K562 (cell line): ENCODE measurements around the gene TCHH. TPM values are rescaled to one million over a fixed set of nuclear protein-coding genes. Genes with fewer than 3 reads are reported as not detected.

Experiments used
- BHLHE40 ChIP-seq: IDR thresholded peaks from 2 replicates; pipeline ENCODE4 v1.6.1; 2011; ENCODE audit warnings: low read length, improper control_type of control experiment
- BRCA1 ChIP-seq, 2 experiments: fragments of 450-650 bp in 1 of 2; sonication (generic) in 1 of 2; formaldehyde crosslinking in 1 of 2; IDR thresholded peaks; 2 replicates each; pipeline versions ENCODE4 v1.5.0 to v1.6.1; 2017 to 2020; ENCODE audit warnings: mild to moderate bottlenecking in 1 of 2, missing genetic modification reagents in 1 of 2
- ELF1 ChIP-seq: fragments of 200-800 bp; sonication (Bioruptor generic); IDR thresholded peaks from 2 replicates; pipeline ENCODE4 v1.6.1; 2016; ENCODE audit warnings: missing genetic modification characterization, missing compliant biosample characterization
- ETV1 ChIP-seq: fragments of 450-650 bp; conservative IDR thresholded peaks from 2 replicates; pipeline ENCODE4 v1.6.1; 2016; ENCODE audit warnings: missing genetic modification characterization, control low read depth, low read depth, missing compliant biosample characterization
- HNRNPK ChIP-seq: fragments of 200-400 bp; formaldehyde crosslinking; IDR thresholded peaks from one replicate; pipeline ENCODE4 v1.6.1; 2018; ENCODE audit warnings: mild to moderate bottlenecking, low read depth, low read length; ENCODE audit not compliant: poor library complexity, severe bottlenecking
- KLF1 ChIP-seq: fragments of 450-650 bp; IDR thresholded peaks from 2 replicates; pipeline ENCODE4 v1.6.1; 2016; ENCODE audit warnings: missing genetic modification characterization, missing compliant biosample characterization
- NCOA2 ChIP-seq, 2 experiments: fragments of 450-650 bp; IDR thresholded peaks; 2 replicates each; pipeline ENCODE4 v1.6.1; 2018; ENCODE audit warnings: mild to moderate bottlenecking in 2 of 2, moderate library complexity in 1 of 2; ENCODE audit not compliant: partially characterized antibody in 2 of 2
- NCOR1 ChIP-seq: fragments of 450-650 bp; IDR thresholded peaks from 2 replicates; pipeline ENCODE4 v1.6.1; 2016; ENCODE audit warnings: mild to moderate bottlenecking, moderate library complexity
- SNRNP70 ChIP-seq: fragments of 200-400 bp; formaldehyde crosslinking; optimal IDR thresholded peaks from 2 replicates; pipeline ENCODE3; 2017; ENCODE audit warnings: low read depth, low read length
- ZNF140 ChIP-seq: fragments of 250-450 bp; sonication (Bioruptor Pico); IDR thresholded peaks from 2 replicates; pipeline ENCODE4 v1.8.0; 2021; ENCODE audit warnings: moderate library complexity, mild to moderate bottlenecking, inconsistent platforms
- ZNF146 ChIP-seq: IDR thresholded peaks from one replicate; pipeline ENCODE4 v1.6.1; 2018; ENCODE audit warnings: missing compliant biosample characterization; ENCODE audit not compliant: unreplicated experiment
- ZNF24 ChIP-seq: fragments of 450-650 bp; IDR thresholded peaks from 2 replicates; pipeline ENCODE4 v1.6.1; 2016
- ZNF282 ChIP-seq: sonication (generic); formaldehyde crosslinking; IDR thresholded peaks from 2 replicates; pipeline ENCODE4 v1.8.1; 2023; ENCODE audit warnings: missing genetic modification reagents
- ZNF431 ChIP-seq: sonication (generic); formaldehyde crosslinking; IDR thresholded peaks from 2 replicates; pipeline ENCODE4 v1.8.0; 2022; ENCODE audit warnings: mild to moderate bottlenecking, missing genetic modification reagents
- polyA plus RNA-seq, 8 experiments: library from polyadenylated mRNA; depleted of rRNA in 4 of 8; stranded (reverse) in 5 of 8; unstranded in 3 of 8; fragments of >200 nt; fragmentation: Nextera tagmentation in 2 of 8; fragmentation: Illumina TruSeq in 1 of 8; extraction: Ambion mirVana in 2 of 8; extraction: Trizol in 1 of 8; gene quantifications; 2 replicates each; pipeline versions ENCODE4 v1.2.1 to v1.2.3, GENCODE V29; 2011 to 2014; ENCODE audit warnings: inconsistent platforms in 1 of 8, missing spikeins in 1 of 8
- total RNA-seq, 7 experiments: library from RNA; depleted of rRNA in 6 of 7; stranded (reverse); fragments of >200 nt in 6 of 7; fragmentation: Illumina TruSeq in 2 of 7; extraction: Trizol in 2 of 7; gene quantifications; 2 replicates each; pipeline versions ENCODE4 v1.2.1 to v1.2.3, GENCODE V29; 2011 to 2021; ENCODE audit warnings: low replicate concordance in 1 of 7
- TF ChIP-seq, protein P1 (sequence below): fragments of 450-650 bp; IDR thresholded peaks from 2 replicates; pipeline ENCODE4 v1.6.1; 2016; ENCODE audit warnings: mild to moderate bottlenecking, moderate library complexity
- TF ChIP-seq, protein P2 (sequence below): fragments of 250-450 bp; sonication (Bioruptor Pico); IDR thresholded peaks from 2 replicates; pipeline ENCODE4 v1.8.0; 2022; ENCODE audit warnings: inconsistent platforms, mild to moderate bottlenecking, moderate library complexity, borderline replicate concordance

The TCHH gene
- total and polyA plus RNA-seq, 9 of the 15 experiments (the other 6 are each of a cell fraction or from before 2014, with no cell fraction given) = not detected

GRCh38 chr1:152067150-152067549 is 48.1 kb downstream of the TCHH start (continued):
- TF ChIP-seq, protein P1, sequence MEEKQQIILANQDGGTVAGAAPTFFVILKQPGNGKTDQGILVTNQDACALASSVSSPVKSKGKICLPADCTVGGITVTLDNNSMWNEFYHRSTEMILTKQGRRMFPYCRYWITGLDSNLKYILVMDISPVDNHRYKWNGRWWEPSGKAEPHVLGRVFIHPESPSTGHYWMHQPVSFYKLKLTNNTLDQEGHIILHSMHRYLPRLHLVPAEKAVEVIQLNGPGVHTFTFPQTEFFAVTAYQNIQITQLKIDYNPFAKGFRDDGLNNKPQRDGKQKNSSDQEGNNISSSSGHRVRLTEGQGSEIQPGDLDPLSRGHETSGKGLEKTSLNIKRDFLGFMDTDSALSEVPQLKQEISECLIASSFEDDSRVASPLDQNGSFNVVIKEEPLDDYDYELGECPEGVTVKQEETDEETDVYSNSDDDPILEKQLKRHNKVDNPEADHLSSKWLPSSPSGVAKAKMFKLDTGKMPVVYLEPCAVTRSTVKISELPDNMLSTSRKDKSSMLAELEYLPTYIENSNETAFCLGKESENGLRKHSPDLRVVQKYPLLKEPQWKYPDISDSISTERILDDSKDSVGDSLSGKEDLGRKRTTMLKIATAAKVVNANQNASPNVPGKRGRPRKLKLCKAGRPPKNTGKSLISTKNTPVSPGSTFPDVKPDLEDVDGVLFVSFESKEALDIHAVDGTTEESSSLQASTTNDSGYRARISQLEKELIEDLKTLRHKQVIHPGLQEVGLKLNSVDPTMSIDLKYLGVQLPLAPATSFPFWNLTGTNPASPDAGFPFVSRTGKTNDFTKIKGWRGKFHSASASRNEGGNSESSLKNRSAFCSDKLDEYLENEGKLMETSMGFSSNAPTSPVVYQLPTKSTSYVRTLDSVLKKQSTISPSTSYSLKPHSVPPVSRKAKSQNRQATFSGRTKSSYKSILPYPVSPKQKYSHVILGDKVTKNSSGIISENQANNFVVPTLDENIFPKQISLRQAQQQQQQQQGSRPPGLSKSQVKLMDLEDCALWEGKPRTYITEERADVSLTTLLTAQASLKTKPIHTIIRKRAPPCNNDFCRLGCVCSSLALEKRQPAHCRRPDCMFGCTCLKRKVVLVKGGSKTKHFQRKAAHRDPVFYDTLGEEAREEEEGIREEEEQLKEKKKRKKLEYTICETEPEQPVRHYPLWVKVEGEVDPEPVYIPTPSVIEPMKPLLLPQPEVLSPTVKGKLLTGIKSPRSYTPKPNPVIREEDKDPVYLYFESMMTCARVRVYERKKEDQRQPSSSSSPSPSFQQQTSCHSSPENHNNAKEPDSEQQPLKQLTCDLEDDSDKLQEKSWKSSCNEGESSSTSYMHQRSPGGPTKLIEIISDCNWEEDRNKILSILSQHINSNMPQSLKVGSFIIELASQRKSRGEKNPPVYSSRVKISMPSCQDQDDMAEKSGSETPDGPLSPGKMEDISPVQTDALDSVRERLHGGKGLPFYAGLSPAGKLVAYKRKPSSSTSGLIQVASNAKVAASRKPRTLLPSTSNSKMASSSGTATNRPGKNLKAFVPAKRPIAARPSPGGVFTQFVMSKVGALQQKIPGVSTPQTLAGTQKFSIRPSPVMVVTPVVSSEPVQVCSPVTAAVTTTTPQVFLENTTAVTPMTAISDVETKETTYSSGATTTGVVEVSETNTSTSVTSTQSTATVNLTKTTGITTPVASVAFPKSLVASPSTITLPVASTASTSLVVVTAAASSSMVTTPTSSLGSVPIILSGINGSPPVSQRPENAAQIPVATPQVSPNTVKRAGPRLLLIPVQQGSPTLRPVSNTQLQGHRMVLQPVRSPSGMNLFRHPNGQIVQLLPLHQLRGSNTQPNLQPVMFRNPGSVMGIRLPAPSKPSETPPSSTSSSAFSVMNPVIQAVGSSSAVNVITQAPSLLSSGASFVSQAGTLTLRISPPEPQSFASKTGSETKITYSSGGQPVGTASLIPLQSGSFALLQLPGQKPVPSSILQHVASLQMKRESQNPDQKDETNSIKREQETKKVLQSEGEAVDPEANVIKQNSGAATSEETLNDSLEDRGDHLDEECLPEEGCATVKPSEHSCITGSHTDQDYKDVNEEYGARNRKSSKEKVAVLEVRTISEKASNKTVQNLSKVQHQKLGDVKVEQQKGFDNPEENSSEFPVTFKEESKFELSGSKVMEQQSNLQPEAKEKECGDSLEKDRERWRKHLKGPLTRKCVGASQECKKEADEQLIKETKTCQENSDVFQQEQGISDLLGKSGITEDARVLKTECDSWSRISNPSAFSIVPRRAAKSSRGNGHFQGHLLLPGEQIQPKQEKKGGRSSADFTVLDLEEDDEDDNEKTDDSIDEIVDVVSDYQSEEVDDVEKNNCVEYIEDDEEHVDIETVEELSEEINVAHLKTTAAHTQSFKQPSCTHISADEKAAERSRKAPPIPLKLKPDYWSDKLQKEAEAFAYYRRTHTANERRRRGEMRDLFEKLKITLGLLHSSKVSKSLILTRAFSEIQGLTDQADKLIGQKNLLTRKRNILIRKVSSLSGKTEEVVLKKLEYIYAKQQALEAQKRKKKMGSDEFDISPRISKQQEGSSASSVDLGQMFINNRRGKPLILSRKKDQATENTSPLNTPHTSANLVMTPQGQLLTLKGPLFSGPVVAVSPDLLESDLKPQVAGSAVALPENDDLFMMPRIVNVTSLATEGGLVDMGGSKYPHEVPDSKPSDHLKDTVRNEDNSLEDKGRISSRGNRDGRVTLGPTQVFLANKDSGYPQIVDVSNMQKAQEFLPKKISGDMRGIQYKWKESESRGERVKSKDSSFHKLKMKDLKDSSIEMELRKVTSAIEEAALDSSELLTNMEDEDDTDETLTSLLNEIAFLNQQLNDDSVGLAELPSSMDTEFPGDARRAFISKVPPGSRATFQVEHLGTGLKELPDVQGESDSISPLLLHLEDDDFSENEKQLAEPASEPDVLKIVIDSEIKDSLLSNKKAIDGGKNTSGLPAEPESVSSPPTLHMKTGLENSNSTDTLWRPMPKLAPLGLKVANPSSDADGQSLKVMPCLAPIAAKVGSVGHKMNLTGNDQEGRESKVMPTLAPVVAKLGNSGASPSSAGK = no peak
- TF ChIP-seq NCOA2 (IDR thresholded peaks at IDR 0.05; ENCODE audit: partially characterized antibody in 2 of 2) (no peak), ZNF431 (CRISPR knock-in tag) (no peak), ZNF282 (no peak), ZNF24 (no peak), NCOR1 (no peak), ETV1 (tag) (no peak), KLF1 (tag) (no peak), ZNF146 (no peak), ZNF140 (CRISPR knock-in tag) (no peak), SNRNP70 (no peak), HNRNPK (no peak), BHLHE40 (no peak), ELF1 (tag) (no peak), BRCA1 (IDR thresholded peaks at IDR 0.05) (no peak), BRCA1 (CRISPR knock-in tag; IDR thresholded peaks at IDR 0.05) (no peak)
- TF ChIP-seq, protein P2, sequence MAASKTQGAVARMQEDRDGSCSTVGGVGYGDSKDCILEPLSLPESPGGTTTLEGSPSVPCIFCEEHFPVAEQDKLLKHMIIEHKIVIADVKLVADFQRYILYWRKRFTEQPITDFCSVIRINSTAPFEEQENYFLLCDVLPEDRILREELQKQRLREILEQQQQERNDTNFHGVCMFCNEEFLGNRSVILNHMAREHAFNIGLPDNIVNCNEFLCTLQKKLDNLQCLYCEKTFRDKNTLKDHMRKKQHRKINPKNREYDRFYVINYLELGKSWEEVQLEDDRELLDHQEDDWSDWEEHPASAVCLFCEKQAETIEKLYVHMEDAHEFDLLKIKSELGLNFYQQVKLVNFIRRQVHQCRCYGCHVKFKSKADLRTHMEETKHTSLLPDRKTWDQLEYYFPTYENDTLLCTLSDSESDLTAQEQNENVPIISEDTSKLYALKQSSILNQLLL (CRISPR knock-in tag) = no peak
